SK-N-SH (cell line): Measurements from ENCODE around the gene SLC2A9. TPM values are rescaled to one million over a fixed set of nuclear protein-coding genes. Genes with fewer than 3 reads are reported as not detected.

Experiments
- CTCF ChIA-PET: fragments of 300-600, 350-600 bp; formaldehyde crosslinking; extraction: SDS; loops from one replicate; lab custom pipeline; 2021; lab: Yijun Ruan, JAX
- POLR2A ChIA-PET: fragments of 350-600 bp; sonication (Branson Sonifier 250); formaldehyde crosslinking; extraction: SDS; loops from one replicate; lab custom pipeline; 2020; ENCODE audit warnings: antibody characterized with exemption, inconsistent platforms; lab: Yijun Ruan, JAX
- DNase-seq: peaks from one replicate; pipeline ENCODE4 v3.0.0; 2012
- H2AFZ ChIP-seq: fragments of 200-600 bp; sonication (generic); 2 replicates; pipeline ENCODE4 v1.8.1; 2016; ENCODE audit warnings: antibody characterized with exemption, mild to moderate bottlenecking, low read depth
- H3F3A ChIP-seq: fragments of 200-600 bp; sonication (generic); replicated peaks from 2 replicates; pipeline ENCODE3; 2016; ENCODE audit warnings: antibody characterized with exemption, mild to moderate bottlenecking; ENCODE audit not compliant: insufficient read depth
- H3K27ac ChIP-seq, 2 experiments: fragments of 200-500 bp in 1 of 2; fragments of 200-600 bp in 1 of 2; sonication (Bioruptor generic) in 1 of 2; sonication (generic), shearing (Covaris generic) in 1 of 2; 2 replicates each; pipeline versions ENCODE4 v1.5.1 to v1.6.1; 2014 to 2016; ENCODE audit warnings: low read depth in 2 of 2, inconsistent platforms in 1 of 2, low read length in 1 of 2, mild to moderate bottlenecking in 1 of 2, mixed read lengths in 1 of 2
- H3K27me3 ChIP-seq: fragments of 200-600 bp; sonication (generic), shearing (Covaris generic); 2 replicates; pipeline ENCODE4 v1.6.1; 2016; ENCODE audit warnings: mixed run types; ENCODE audit not compliant: insufficient read depth
- H3K36me3 ChIP-seq, 2 experiments: fragments of 200-500 bp in 1 of 2; fragments of 200-600 bp in 1 of 2; sonication (Bioruptor generic) in 1 of 2; sonication (generic) in 1 of 2; replicated peaks in 1 of 2; 2 replicates each; pipeline versions ENCODE3 to v1.5.1; 2014 to 2016; ENCODE audit warnings: low read length in 1 of 2, mild to moderate bottlenecking in 1 of 2; ENCODE audit not compliant: insufficient read depth in 2 of 2, control insufficient read depth in 1 of 2
- H3K4me1 ChIP-seq, 2 experiments: fragments of 200-500 bp in 1 of 2; fragments of 200-600 bp in 1 of 2; sonication (Bioruptor generic) in 1 of 2; sonication (generic), shearing (Covaris generic) in 1 of 2; 2 replicates each; pipeline versions ENCODE4 v1.5.1 to v1.6.1; 2014 to 2016; ENCODE audit warnings: low read depth in 1 of 2, low read length in 1 of 2, mixed run types in 1 of 2; ENCODE audit not compliant: insufficient read depth in 2 of 2, control insufficient read depth in 1 of 2
- H3K4me2 ChIP-seq: fragments of 200-600 bp; sonication (generic), shearing (Covaris generic); 2 replicates; pipeline ENCODE4 v1.6.1; 2017; ENCODE audit warnings: mixed run types
- H3K4me3 ChIP-seq, 2 experiments: fragments of 200-500 bp in 1 of 2; fragments of 200-600 bp in 1 of 2; sonication (Bioruptor generic) in 1 of 2; sonication (generic), shearing (Covaris generic) in 1 of 2; 2 replicates each; pipeline versions ENCODE4 v1.5.1 to v1.8.1; 2014 to 2016; ENCODE audit warnings: low read depth in 2 of 2, inconsistent platforms in 1 of 2, low read length in 1 of 2, mild to moderate bottlenecking in 1 of 2, mixed read lengths in 1 of 2, moderate library complexity in 1 of 2
- H3K79me2 ChIP-seq: fragments of 200-600 bp; sonication (generic); 2 replicates; pipeline ENCODE4 v1.8.1; 2017; ENCODE audit warnings: mild to moderate bottlenecking; ENCODE audit not compliant: insufficient read depth
- H3K9ac ChIP-seq: fragments of 200-600 bp; sonication (generic); 2 replicates; pipeline ENCODE4 v1.6.1; 2017; ENCODE audit warnings: mixed run types
- H3K9me2 ChIP-seq: fragments of 200-600 bp; sonication (generic); 2 replicates; pipeline ENCODE4 v1.6.1; 2017; ENCODE audit warnings: mixed run types
- H3K9me3 ChIP-seq: fragments of 200-600 bp; sonication (generic); 2 replicates; pipeline ENCODE4 v1.6.1; 2017; ENCODE audit warnings: mixed run types, mild to moderate bottlenecking, moderate library complexity
- H4K20me1 ChIP-seq: fragments of 200-600 bp; sonication (generic); 2 replicates; pipeline ENCODE4 v1.6.1; 2017; ENCODE audit warnings: mild to moderate bottlenecking, mixed run types; ENCODE audit not compliant: insufficient read depth
- CHD2 ChIP-seq: fragments of 150-350 bp; IDR thresholded peaks from 2 replicates; pipeline ENCODE4 v1.6.1; 2018; ENCODE audit warnings: low read length; ENCODE audit not compliant: partially characterized antibody
- ELF1 ChIP-seq: IDR thresholded peaks from 2 replicates; pipeline ENCODE4 v1.4.0; 2012
- EP300 ChIP-seq, 2 experiments: IDR thresholded peaks; 2 replicates each; pipeline versions ENCODE4 v1.4.0 to v1.6.1; 2012; ENCODE audit warnings: borderline replicate concordance in 1 of 2, low read depth in 1 of 2, low read length in 1 of 2
- EZH2phosphoT487 ChIP-seq: fragments of 200-600 bp; sonication (generic); IDR thresholded peaks from 2 replicates; pipeline ENCODE4 v1.6.1; 2017; ENCODE audit warnings: low read depth, mixed run types, mild to moderate bottlenecking, antibody characterized with exemption, moderate library complexity, borderline replicate concordance
- FOXJ3 ChIP-seq: sonication (generic); formaldehyde crosslinking; IDR thresholded peaks from 2 replicates; pipeline ENCODE4 v1.5.1; 2020; ENCODE audit warnings: mild to moderate bottlenecking, missing genetic modification reagents
- FOXM1 ChIP-seq: IDR thresholded peaks from 2 replicates; pipeline ENCODE4 v1.4.0; 2012; ENCODE audit warnings: low read depth, mild to moderate bottlenecking
- GABPA ChIP-seq: IDR thresholded peaks from 2 replicates; pipeline ENCODE4 v1.4.0; 2012; ENCODE audit warnings: low read depth, mild to moderate bottlenecking
- JUND ChIP-seq: IDR thresholded peaks from 2 replicates; pipeline ENCODE4 v1.4.0; 2012
- MAX ChIP-seq: IDR thresholded peaks from 2 replicates; pipeline ENCODE4 v1.4.0; 2012; ENCODE audit warnings: low read depth
- MEF2A ChIP-seq: IDR thresholded peaks from 2 replicates; pipeline ENCODE4 v1.4.0; 2012; ENCODE audit warnings: low read depth, borderline replicate concordance
- MXI1 ChIP-seq: IDR thresholded peaks from 2 replicates; pipeline ENCODE4 v1.6.1; 2012; ENCODE audit warnings: mild to moderate bottlenecking, low read depth, low read length, improper control_type of control experiment
- NFIC ChIP-seq: IDR thresholded peaks from 2 replicates; pipeline ENCODE4 v1.4.0; 2012; ENCODE audit warnings: borderline replicate concordance
- NRF1 ChIP-seq: IDR thresholded peaks from 2 replicates; pipeline ENCODE4 v1.6.1; 2012; ENCODE audit warnings: low read depth, mild to moderate bottlenecking, low read length
- PBX3 ChIP-seq: IDR thresholded peaks from 2 replicates; pipeline ENCODE4; 2012
- POLR2AphosphoS5 ChIP-seq: IDR thresholded peaks from 2 replicates; pipeline ENCODE4 v1.6.1; 2012; ENCODE audit warnings: low read depth, low read length
- RCOR1 ChIP-seq: fragments of 150-350 bp; IDR thresholded peaks from 2 replicates; pipeline ENCODE4 v1.6.1; 2017; ENCODE audit warnings: antibody characterized with exemption, low read length
- RFX5 ChIP-seq: IDR thresholded peaks from 2 replicates; pipeline ENCODE4 v1.6.1; 2012; ENCODE audit warnings: mild to moderate bottlenecking, improper control_type of control experiment, low read length
- RXRA ChIP-seq: IDR thresholded peaks from 2 replicates; pipeline ENCODE4 v1.4.0; 2012; ENCODE audit warnings: low read depth, mild to moderate bottlenecking, borderline replicate concordance
- SIN3A ChIP-seq: IDR thresholded peaks from 2 replicates; pipeline ENCODE4 v1.6.1; 2012; ENCODE audit warnings: low read depth, mild to moderate bottlenecking, low read length, moderate library complexity, borderline replicate concordance
- TAF1 ChIP-seq: IDR thresholded peaks from 2 replicates; pipeline ENCODE4 v1.6.1; 2012; ENCODE audit warnings: low read depth, mild to moderate bottlenecking, low read length, moderate library complexity, borderline replicate concordance
- TCF12 ChIP-seq: IDR thresholded peaks from 2 replicates; pipeline ENCODE4 v1.4.0; 2012
- TEAD4 ChIP-seq: IDR thresholded peaks from 2 replicates; pipeline ENCODE4 v1.4.0; 2012; ENCODE audit warnings: mild to moderate bottlenecking, borderline replicate concordance; ENCODE audit not compliant: insufficient read depth
- USF2 ChIP-seq: fragments of 150-350 bp; IDR thresholded peaks from 2 replicates; pipeline ENCODE4 v1.6.1; 2017; ENCODE audit warnings: antibody characterized with exemption, low read length, low read depth, borderline replicate concordance
- YY1 ChIP-seq: IDR thresholded peaks from 2 replicates; pipeline ENCODE4 v1.4.0; 2012; ENCODE audit warnings: low read depth, mild to moderate bottlenecking
- ZBTB33 ChIP-seq: IDR thresholded peaks from 2 replicates; pipeline ENCODE4 v1.4.0; 2012; ENCODE audit warnings: low read depth, borderline replicate concordance
- WGBS: methylation state at CpG from one replicate; pipeline ENCODE4 v1.1.6; 2017; ENCODE audit warnings: low lambda C conversion rate; 5-methylcytosine and 5-hydroxymethylcytosine counted together
- polyA plus RNA-seq, 3 experiments: library from polyadenylated mRNA; depleted of rRNA; stranded (reverse); fragments of >200 nt; gene quantifications; 2 replicates each; pipeline ENCODE4 v1.2.3, GENCODE V29; 2012

SLC2A9 gene
- polyA plus RNA-seq, 1 of the 3 experiments (the other 2 are of a cell fraction) = not detected

- no peak for DNase-seq
- Histone ChIP-seq H3K9me3 (no peaks in the 10 kb centered on the region), H3K4me2 (no peak overlapping the region), H4K20me1 (no peaks in the 10 kb centered on the region), H3K4me3 (no peak overlapping the region), H2AFZ (no peak overlapping the region), H3K27me3 (no peaks in the 10 kb centered on the region), H3K79me2 (no peaks in the 10 kb centered on the region), H3K9ac (no peak overlapping the region), H3K9me2 (no peaks in the 10 kb centered on the region), H3F3A (no peaks in the 10 kb centered on the region), H3K27ac (no peak overlapping the region), H3K36me3 (no peaks in the 10 kb centered on the region), H3K4me1 (no peaks in the 10 kb centered on the region; a peak in 1 of 4 replicates)
- 9% methylated on average over 3 of the region's 3 CpGs for WGBS
- POLR2A ChIA-PET = no interaction called here
- CTCF ChIA-PET = no interaction called here
- TF ChIP-seq MEF2A = no peak
- no peak for TF ChIP-seq RXRA
- TF ChIP-seq CHD2 = no peak
- no peak for TF ChIP-seq SIN3A
- TF ChIP-seq JUND = no peak
- no peak for TF ChIP-seq RCOR1
- no peak for TF ChIP-seq RFX5
- TF ChIP-seq PBX3 = no peak
- no peak for TF ChIP-seq TAF1
- TF ChIP-seq FOXJ3 (CRISPR knock-in tag) = no peak
- no peak for TF ChIP-seq ELF1
- no peak for TF ChIP-seq TCF12
- TF ChIP-seq MXI1 = no peak
- no peak for TF ChIP-seq USF2
- TF ChIP-seq FOXM1 = no peak
- no peak for TF ChIP-seq TEAD4
- no peak for TF ChIP-seq EP300 (IDR thresholded peaks at IDR 0.05; ENCODE audit: borderline replicate concordance in 1 of 2, low read depth in 1 of 2, low read length in 1 of 2)
- no peak for TF ChIP-seq NRF1
Measured at GRCh38 chr4:9861561-9861960, 159.7 kb downstream of the SLC2A9 start.

- Histone ChIP-seq H3K9ac (no peak overlapping the region), H3K9me2 (no peaks in the 10 kb centered on the region), H3K4me1 (no peaks in the 10 kb centered on the region; a peak in 1 of 4 replicates), H3K27me3 (no peaks in the 10 kb centered on the region), H4K20me1 (no peaks in the 10 kb centered on the region), H3K36me3 (no peaks in the 10 kb centered on the region), H3K79me2 (no peaks in the 10 kb centered on the region), H3K4me2 (no peak overlapping the region), H3K4me3 (no peak overlapping the region), H3K9me3 (no peaks in the 10 kb centered on the region), H3K27ac (no peak overlapping the region), H2AFZ (no peak overlapping the region), H3F3A (no peaks in the 10 kb centered on the region)
- no peak for DNase-seq
- 13% methylated on average over 6 of the region's 6 CpGs for WGBS
- CTCF ChIA-PET = no interaction called here
- POLR2A ChIA-PET = no interaction called here
- no peak for TF ChIP-seq SIN3A
- no peak for TF ChIP-seq MAX
- TF ChIP-seq TAF1 = no peak
- TF ChIP-seq ELF1 = no peak
- no peak for TF ChIP-seq YY1
- no peak for TF ChIP-seq GABPA
- no peak for TF ChIP-seq EZH2phosphoT487
- no peak for TF ChIP-seq FOXJ3 (CRISPR knock-in tag)
- TF ChIP-seq NFIC = no peak
- no peak for TF ChIP-seq TCF12
- TF ChIP-seq ZBTB33 = no peak
- TF ChIP-seq POLR2AphosphoS5 = no peak
- TF ChIP-seq JUND = no peak
- no peak for TF ChIP-seq FOXM1
Measured at GRCh38 chr4:9859810-9860209, 161.5 kb downstream of the SLC2A9 start.
